HG03097 (cell line): ENCODE results near the gene RASIP1.

Experiments used
- ATAC-seq: cut with Tn5 transposase; IDR thresholded peaks from one replicate; pipeline ENCODE4 v1.9.1; 2021; ENCODE audit not compliant: unreplicated experiment, low FRiP score

RASIP1 gene

DNA sequence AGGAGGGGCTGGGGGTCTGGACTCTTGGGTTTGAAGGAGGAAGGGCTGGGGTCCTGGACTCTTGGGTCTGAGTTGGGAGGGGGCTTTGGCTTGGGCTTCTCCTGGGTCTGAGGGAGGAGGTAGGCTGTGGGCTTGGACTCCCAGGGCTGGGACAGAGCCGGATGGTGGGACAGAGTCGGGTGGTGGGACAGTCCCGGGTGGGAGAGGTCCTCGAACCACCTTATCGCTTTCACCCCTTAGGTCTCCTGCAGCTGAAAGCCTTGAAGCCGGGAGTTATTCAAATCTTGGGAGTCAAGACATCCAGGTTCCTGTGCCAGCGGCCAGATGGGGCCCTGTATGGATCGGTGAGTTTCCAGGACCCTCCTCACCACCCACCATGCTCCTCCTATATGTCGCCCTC, 16.3 kb upstream of the RASIP1 start:
- ATAC-seq, result no peak

DNA sequence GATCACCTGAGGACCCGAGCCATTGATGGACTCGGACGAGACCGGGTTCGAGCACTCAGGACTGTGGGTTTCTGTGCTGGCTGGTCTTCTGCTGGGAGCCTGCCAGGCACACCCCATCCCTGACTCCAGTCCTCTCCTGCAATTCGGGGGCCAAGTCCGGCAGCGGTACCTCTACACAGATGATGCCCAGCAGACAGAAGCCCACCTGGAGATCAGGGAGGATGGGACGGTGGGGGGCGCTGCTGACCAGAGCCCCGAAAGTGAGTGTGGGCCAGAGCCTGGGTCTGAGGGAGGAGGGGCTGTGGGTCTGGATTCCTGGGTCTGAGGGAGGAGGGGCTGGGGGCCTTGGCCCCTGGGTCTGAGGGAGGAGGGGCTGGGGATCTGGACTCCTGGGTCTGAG, 15.8 kb upstream of the RASIP1 start:
- ATAC-seq, result no peak

DNA sequence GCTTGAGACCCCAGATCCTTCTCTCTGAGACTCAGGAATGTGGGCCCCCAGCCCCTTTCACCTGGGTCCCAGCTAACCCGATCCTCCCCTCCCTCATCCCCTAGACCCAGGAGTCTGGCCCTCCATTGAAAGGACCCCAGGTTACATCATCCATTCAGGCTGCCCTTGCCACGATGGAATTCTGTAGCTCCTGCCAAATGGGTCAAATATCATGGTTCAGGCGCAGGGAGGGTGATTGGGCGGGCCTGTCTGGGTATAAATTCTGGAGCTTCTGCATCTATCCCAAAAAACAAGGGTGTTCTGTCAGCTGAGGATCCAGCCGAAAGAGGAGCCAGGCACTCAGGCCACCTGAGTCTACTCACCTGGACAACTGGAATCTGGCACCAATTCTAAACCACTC, 15.4 kb upstream of the RASIP1 start:
- ATAC-seq, result no peak

DNA sequence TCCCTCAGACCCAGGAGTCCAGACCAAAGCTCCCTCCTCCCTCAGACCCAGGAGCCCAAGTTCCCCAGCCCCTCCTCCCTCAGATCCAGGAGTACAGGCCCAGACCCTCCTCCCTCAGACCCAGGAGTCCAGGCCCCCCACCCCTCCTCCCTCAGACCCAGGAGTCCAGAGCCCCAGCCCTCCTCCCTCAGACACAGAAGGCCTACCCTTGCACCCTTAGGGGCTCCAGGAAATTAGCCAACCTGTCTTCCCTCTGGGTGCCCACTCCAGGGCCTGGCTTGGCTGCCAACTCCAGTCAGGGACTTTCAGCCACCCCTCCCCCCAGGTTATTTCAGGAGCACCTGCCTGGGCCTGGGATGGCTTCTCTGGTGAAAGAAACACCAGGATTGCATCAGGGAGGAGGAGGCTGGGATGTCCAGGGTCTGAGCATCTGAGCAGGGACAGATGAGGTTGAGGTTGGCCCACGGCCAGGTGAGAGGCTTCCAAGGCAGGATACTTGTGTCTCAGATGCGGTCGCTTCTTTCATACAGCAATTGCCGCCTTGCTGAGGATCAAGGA, 14.8 kb upstream of the RASIP1 start, which contains the start of gene FGF21:
FGF21 (plus strand) TSS at position 441 of the 558 bp plus-strand sequence. CDS start 713 bp downstream, outside the sequence.
- ATAC-seq, result no peak

DNA sequence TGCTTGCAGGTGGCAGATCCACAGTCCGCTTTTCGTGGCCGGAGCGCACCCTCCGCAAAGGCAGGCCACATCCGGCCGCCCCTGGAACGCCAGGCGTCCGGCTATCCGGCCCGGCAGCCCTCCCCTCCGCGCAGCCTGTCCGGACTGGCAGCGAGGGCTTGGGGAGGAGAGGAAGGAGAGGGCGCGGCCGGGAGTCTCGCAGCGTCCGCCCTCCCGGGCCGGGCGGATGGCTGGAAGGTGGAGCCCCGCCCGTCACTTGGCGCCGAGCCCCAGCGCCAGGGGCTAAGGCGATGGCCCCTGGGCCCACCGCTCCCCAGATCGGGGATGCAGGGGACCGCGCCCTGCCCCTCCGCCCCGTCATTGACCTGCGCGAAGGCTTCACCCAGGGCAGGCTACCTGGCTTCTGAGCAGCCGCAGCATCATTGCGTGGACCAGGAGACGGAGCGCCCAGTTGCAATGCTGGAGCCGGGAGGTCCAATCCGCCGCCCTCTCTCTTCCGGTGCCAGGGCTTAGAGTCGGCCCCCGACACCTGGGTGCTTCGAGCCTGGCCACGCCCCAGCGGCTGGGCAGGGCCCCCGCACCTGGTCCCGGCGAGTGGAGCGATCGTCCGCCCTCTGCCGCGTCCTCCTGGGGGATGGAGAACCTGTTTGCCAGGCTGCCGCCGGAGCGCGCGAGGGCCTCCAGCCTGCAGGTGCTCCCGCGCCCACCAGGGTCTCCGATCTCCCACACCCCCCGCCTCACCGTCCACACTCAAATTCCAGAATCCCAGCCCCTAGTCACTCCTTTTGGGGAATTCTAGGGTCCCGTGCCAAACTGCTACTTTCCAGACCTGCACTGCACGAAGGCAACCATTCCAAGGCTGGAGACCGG, 12.3 kb upstream of the RASIP1 start, which contains the start of gene FUT1:
FUT1 (minus strand) TSS at position 146 of the 870 bp plus-strand sequence. CDS start 1,360 bp downstream, outside the sequence.
- ATAC-seq, result peak; percentile 48

DNA sequence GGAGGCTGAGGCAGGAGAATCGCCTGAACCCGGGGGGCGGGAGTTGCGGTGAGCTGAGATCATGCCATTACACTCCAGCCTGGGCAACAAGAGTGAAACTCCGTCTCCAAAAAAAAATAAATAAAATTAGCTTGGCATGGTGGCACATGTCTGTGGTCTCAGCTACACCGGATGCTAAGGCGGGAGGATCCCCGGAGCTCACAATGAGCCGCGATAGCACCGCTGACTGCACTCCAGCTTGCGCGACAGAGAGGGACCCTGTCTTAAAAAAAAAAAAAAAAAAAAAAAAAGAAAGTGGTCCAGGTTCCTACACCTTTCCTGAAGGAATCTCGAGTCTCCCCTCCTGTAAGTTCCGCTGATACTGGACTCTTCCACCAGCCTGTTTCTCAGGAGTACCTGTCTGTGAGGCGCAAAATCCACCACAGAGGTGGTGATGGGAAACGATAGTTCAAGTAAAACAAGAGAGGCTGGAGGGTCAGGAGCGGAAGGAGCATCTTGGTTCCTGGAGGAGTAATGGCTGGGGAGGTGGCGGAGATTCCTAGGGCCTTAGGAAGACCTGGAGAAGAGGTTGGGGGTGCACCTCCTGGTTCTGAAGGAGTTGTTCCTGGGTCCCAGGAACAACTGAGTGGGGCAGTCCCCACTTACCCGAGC, 11.6 kb upstream of the RASIP1 start:
- ATAC-seq, result no peak

DNA sequence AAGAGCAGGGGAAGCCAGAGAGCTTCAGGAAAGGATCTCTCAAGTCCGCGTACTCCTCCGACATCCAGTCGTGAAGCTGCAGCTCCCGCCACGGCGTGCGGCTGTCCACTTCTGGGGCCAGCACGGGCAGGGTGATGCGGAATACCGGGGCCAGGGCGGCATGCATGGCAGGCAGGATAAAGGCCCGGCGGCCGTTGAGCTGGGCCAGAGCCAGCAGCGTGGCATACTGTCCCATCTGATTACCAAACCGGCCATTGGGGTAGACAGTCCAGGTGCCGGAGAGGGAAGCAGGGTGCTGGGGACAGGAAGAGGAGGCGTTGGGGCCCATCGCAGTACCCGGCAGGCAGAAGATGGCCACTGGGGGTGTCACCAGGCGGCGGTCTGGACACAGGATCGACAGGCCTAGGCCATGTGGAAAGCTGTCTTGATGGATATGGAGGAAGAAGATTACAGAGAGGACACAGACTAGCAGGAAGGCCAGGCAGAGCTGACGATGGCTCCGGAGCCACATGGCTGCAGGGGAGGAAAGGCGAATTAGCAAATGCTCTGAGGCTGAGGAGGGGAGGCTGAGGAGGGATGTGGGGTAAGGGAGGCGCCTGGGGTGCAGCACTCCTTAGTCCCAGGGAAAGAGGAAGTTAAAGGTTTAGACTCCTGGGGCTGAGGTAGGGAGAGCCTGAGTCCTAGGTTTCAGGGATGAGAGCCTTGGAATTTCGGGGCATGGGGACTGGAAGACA, 10.5 kb upstream of the RASIP1 start:
- no peak for ATAC-seq

DNA sequence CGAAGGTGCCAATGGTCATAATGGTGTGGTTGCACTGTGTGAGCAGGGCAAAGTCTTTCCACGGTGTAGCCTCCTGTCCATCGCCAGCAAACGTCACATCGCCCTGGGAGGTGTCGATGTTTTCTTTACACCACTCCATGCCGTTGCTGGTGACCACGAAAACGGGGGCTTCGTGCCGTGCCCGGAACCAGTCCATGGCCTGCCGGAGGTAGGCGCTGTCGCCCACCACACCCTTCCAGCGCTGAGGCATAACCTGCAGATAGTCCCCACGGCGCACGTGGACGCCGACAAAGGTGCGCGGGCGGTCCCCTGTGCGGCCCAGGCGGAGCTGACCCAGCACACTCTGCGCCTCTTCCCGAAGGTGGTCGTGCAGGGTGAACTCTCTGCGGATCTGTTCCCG, 9.9 kb upstream of the RASIP1 start:
- ATAC-seq, result no peak

DNA sequence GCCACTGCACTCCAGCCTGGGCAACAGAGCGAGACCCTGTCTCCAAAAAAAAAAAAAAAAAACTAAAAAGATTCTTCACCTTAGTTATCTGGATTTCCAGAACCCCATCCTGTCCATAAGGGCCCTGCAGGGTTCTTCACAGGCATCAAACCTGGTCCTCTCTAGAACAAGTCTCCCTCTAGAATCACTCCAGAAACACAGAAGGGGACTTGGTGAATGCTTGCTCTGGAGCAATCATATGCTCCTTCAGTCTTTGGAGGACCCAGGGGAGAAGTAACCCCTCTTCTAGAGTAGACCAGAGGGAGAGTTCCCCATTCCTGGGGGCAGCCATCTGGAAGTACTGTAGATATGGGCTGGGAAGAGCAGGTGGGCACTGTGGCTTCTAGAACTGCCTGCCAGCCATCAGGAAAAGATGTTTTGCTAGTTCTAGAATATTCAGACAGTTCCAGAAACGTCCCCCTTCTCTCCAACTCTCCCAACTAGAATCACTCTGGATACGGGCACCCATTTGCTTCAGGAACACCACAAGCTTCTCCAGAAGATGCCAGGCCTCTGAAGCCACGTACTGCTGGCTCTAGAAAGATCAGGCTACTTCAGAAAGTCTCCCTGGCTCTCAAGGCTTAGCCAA, 9.3 kb upstream of the RASIP1 start:
- ATAC-seq, result no peak

DNA sequence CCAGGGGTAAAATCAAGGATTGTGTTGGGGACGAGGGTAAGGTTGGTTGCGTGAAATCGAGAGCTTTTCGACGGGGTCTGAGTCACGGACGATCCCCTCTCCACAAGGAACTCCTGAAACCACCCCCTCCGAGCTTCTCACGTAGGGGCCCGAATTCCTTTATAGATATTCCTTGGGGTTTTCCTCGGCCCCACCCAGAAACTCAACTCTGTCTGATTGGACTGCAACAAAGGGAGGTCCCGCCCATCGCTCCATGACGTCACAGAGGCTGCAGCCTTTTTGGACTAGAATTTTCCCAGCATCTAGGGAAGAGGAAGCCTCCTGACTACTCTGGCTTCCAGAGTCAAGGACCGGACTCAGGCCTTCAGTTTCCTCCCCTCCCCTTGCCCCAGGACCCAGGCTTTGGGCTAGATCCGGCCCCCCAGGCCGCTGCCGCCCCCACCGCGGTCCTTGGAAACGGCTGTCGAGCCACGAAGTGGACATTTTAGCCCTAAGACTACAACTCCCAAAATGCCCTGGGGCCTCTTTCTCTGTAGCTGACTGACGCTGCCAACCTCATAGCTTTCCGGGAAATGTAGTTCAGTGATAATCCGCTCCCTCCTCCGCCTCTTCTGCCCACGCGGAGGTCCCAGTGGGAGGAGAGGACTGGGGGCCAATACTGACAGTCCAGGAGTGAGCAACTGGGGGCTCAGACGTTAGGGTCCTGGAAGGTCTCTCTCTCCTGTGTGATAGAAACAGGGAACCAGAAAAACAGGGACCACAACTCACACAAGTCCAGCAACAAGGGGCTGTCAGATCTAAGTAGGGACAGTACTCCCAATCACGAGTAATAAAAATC, 6.5 kb upstream of the RASIP1 start, which contains the start of gene IZUMO1:
IZUMO1 (minus strand) TSS at position 172 of the 838 bp plus-strand sequence. CDS start 1,050 bp downstream, outside the sequence.
- no peak for ATAC-seq

DNA sequence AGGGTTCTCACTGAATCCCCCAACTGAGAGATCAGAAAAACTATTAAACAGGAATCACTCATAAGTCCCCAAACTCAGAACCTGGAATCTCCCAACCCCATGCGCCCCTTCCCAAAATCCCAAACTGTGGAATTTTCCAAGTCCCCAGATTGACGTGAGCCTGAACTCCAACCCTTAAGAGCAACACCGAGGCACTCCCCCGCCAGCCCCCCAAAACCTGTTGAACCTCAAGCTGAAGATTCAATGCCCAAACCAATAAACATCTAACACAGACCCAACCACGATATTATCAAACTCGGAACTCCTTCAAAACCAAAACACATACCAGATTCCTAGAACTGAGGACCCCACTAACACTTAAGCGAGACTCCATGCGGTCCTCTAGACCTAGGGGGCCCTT, 5.7 kb upstream of the RASIP1 start:
- no peak for ATAC-seq

DNA sequence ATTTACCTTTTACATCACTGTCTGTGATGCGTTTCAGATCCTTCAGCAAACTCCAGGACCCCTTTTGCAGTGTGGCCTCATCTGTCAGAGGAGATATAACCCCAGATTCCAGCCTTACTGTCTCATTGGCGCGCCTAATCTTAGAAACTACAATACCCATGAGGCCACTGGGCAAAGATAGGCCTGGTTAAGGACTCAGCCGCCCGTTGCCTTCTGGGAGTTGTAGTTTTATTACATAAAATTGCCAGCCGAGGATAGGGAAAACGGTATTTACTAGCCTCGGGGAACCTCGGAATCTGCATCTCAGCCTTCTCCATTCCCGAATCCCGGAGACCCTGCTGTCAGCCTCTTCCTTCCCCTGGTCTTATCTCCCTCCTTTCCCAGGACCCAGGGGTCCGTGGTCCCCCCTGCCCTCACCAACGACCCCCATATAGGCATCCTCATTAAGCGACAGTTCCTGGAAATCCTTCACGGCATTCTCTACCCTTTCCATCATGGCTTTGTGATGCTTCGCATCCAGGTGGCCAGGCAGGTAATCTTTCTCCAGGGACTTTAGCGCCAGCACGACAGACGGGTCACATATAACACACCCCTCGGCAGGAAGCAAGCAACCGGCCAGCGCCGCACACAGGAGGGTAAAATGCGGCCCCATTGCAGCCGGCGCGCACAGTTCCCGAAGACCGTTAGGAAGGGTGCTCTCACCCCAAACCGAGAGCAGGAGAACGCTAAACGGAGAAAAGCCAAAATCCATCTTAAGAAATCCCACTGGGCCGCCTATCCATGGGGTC, 5.0 kb upstream of the RASIP1 start:
- no peak for ATAC-seq

DNA sequence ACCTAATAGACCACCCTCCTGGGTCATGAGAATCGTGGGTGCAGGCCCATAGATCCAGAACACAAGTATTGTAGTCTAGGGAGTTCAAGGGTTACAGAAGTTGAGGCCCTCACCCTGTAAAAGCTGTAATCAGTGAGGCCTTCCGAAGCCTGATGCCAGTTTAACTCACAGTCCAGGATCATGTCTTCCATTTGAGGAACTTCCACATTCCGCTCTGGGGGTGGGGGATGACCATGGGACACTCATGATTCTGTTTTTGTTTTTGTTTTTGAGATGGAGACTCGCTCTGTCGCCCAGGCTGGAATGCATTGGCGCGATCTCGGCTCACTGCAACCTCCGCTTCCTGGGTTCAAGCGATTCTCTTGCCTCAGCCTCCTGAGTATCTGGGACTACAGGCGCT, 1.7 kb upstream of the RASIP1 start:
- no peak for ATAC-seq

DNA sequence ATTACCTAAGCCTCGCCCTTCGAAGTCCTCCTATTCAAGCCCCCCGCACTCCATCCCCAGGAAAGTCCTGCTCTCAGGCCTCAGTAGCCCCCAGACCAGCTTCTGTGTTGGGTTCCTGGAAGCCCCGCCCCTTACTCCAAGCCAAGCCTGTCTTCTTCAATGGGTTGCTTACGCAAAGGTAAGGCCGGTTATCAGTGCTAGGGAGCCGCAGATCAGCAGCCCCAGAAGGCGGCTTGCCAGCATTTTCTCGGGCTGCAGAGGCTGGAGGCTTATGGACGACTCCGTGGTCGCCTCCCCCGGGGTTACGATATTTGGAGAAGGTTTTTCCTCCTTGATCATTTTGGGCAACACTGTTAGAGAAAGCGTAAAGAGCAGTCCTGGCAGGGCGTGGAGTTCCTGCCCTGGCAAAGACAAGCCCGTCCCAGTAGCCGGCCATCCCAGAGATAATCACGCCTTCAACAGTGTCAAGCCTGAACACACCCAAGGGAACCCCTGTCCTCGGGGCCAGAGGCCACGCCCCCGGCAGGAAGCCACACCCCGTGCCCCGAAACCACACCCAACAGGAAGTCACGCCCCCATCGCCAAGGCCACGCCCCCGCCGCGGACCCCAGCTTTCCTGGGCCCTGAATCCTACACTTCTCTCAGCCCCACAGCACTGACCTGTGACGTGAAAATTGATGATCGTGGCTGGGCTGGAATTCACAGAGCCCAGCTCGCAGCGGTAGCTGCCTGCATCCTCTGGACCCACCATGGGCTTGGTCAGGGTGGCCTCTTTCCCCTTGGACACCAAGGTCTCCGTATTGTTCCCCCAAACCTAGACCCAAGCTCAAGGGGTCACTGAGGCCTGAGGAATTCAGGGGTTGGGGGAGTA, 954 bp upstream of the RASIP1 start:
- no peak for ATAC-seq

DNA sequence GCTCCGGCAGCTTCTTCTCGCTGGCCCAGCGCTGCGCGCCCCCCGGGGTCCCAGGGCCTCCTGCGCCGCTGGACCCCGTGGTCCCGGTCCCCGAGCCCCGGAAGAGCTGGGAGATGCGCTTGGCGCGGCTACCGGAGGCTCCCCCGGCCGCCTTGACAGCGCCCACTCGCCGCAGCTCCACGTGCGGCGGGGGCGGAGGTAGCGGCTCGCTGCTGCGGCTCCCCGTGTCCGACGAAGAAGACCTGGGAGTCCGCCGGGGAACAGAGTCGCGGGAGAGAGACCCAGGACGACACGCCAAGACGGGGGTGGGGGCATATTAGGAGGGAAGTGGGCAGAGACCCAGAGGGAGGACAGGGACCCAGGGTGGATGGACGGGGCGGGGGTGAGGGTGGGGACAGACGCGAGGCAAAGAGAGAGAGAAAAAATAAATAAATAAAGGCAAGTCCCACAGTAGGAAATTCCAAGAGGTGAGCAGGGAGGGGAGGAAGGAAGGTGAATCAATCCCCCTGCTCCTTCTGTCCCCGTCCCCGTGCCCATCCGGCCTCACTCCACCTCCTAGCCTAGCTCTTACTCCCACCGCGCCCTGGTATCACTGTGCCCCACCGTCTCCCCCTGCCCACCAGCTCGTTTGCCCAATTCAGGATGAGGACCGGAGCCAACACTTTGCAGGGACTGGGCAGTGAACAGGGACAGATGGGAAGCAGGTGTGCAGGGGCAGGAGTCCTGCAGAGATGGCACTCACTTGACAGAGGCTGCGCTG, 826 bp downstream of the RASIP1 start:
- ATAC-seq, result no peak

DNA sequence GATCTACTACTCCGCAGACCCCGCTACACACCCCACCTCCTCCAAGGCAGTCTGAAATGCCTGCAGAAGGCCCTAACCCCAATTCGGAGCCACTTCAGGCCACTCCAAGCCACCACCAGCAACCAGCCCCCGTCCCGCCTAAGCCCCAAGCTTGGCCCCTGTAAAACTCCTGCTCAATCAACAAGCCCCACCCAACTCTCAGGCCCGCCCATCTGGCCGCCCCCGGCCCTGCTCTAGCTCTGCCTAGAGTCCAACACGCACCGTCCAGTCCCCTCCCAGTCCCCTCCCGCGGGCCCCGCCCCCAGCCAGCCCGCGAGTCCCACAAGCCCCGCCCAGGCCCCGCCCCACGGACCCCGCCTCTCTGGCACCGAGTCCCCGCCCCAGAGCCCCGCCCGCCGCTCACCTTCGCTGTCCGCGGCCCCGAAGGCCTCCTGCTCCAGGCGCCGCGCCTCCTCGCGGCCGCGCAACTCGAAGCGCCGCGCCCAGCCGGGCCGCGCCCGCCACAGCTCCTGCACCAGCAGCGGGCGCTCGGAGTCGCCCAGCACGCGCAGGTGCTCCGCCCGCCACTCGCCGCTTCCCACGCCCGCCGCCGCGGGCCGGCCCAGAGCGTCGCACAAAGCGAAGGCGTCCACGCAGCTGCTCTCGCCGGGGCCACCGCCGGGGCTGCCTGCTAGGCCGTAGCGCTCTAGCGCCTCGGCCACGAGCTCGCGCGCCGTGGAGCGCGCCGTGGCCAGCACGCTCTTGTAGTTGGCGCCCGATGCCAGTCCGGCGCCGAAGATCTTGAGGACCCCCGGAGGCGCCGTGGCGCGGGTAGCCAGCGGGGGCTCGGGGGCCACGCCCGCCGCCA, 1.6 kb downstream of the RASIP1 start:
- peak; percentile 71 for ATAC-seq
